ENCODE measurements around the gene SF3B3. TPM values are rescaled to one million over a fixed set of nuclear protein-coding genes. Genes with fewer than 3 reads are reported as not detected.
A peak's percentile ranks its signal among the peaks of the same experiment; 100 is the strongest.

SF3B3 gene
- total RNA-seq, 4 donors from 2014 or later, result 48.5 to 119 (median 94.9) TPM

DNA sequence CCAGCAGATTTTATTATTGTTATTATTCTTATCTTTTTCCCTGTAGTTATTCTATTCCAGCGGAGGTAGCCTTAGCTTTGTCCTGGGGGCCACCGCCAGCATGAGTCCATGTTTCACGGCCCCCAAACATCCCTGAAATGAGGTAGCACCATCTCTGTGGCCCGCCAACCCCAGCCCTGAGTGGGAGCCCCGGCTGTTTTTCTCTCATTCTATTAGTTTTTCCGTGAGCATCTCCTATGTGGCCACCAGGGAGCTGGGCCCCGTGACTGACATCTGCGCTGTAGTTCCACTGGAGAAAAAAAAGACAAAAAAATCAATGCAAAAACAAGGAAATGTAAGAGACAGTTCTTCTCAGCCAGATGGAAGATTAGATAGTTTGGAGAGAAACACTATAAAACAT lies 79.2 kb downstream of the SF3B3 start:
- Histone ChIP-seq H3K36me3 (no peaks in the 10 kb centered on the region), H3K4me1 (no peaks in the 10 kb centered on the region), H3K9me3 (no peaks in the 10 kb centered on the region), H3K27me3 (no peaks in the 10 kb centered on the region), H3K4me3 (no peak overlapping the region), H3K27ac (no peak overlapping the region)
- TF ChIP-seq CTCF (IDR thresholded peaks at IDR 0.05) (no peak), POLR2A (IDR thresholded peaks at IDR 0.05) (no peak)
- DNase-seq, result no peak

GRCh38 chr16:70604407-70605282 lies 81.0 kb downstream of the SF3B3 start:
- Histone ChIP-seq H3K4me3 (no peak overlapping the region), H3K27me3 (no peaks in the 10 kb centered on the region), H3K27ac (no peak overlapping the region), H3K36me3 (no peaks in the 10 kb centered on the region), H3K9me3 (no peaks in the 10 kb centered on the region), H3K4me1 (peaks cover 0 to 4% (median 0%) of the 10 kb centered on the region in 4 donors)
- DNase-seq, result no peak
- no peak for TF ChIP-seq CTCF (IDR thresholded peaks at IDR 0.05)
- no peak for TF ChIP-seq POLR2A (IDR thresholded peaks at IDR 0.05)

DNA sequence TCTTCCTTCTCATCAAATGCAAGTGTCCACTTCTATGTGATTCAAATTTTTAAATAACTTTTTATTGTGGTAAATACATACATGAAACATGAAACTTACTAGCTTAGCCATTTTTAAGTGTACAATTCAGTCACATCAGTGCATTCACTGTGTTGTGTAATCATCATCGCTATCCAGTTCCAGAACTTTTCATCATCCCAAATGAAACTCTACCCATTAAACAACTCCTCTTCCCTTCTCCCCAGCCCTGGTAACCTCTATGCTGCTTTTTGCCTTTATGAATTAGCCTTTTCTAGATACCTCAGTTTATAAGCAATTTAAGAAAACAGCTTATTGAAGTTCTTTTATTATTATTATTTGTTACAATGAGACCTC lies 81.7 kb downstream of the SF3B3 start:
- Histone ChIP-seq H3K4me1 (peaks cover 0 to 10% (median 1%) of the 10 kb centered on the region in 4 donors), H3K4me3 (no peak overlapping the region), H3K27ac (no peak overlapping the region), H3K36me3 (no peaks in the 10 kb centered on the region), H3K9me3 (no peaks in the 10 kb centered on the region), H3K27me3 (no peaks in the 10 kb centered on the region)
- DNase-seq, result no peak
- TF ChIP-seq POLR2A (IDR thresholded peaks at IDR 0.05) (no peak), CTCF (IDR thresholded peaks at IDR 0.05) (no peak)

- Histone ChIP-seq H3K36me3 (no peaks in the 10 kb centered on the region), H3K9me3 (no peaks in the 10 kb centered on the region), H3K4me3 (no peak overlapping the region), H3K4me1 (peaks cover 0 to 17% (median 2%) of the 10 kb centered on the region in 4 donors), H3K27me3 (no peaks in the 10 kb centered on the region), H3K27ac (peak overlapping the region in 1 of 4 donors; percentile 18)
- peak in 2 of 3 donors; percentile 67 to 70 for DNase-seq
- no peak for TF ChIP-seq POLR2A (IDR thresholded peaks at IDR 0.05)
- TF ChIP-seq CTCF (IDR thresholded peaks at IDR 0.05), result no peak
Measured at GRCh38 chr16:70608521-70608920, 84.9 kb downstream of the SF3B3 start.

- Histone ChIP-seq H3K9me3 (no peaks in the 10 kb centered on the region), H3K4me1 (peaks cover 0 to 17% (median 2%) of the 10 kb centered on the region in 4 donors), H3K4me3 (no peak overlapping the region), H3K27ac (peak overlapping the region in 3 of 4 donors; percentile 35 to 48 (median 48)), H3K36me3 (no peaks in the 10 kb centered on the region), H3K27me3 (no peaks in the 10 kb centered on the region)
- TF ChIP-seq CTCF (IDR thresholded peaks at IDR 0.05) (peak in 3 of 6 experiments; percentile 29 to 35 (median 34)), POLR2A (IDR thresholded peaks at IDR 0.05) (no peak)
- DNase-seq, result peak in 2 of 3 donors; percentile 62 to 68
Measured at GRCh38 chr16:70610273-70611223, 86.9 kb downstream of the SF3B3 start.
